WTC11 (cell line): ENCODE measurements around the gene ARHGEF10L. TPM values are rescaled to one million over a fixed set of nuclear protein-coding genes. Genes with fewer than 3 reads are reported as not detected.
A peak's percentile ranks its signal among the peaks of the same experiment; 100 is the strongest.

Experiments
- ATAC-seq: fragments of 200-7000 bp; cut with Tn5 transposase; 2 replicates; pipeline ENCODE4 v1.10.0; 2021; ENCODE audit warnings: mild to moderate bottlenecking, moderate library complexity
- CTCF ChIA-PET: fragments of 300-600 bp; sonication (Branson Sonifier 250); formaldehyde crosslinking; loops from one replicate; lab custom pipeline; 2021; ENCODE audit warnings: antibody characterized with exemption; lab: Charles Lee
- POLR2A ChIA-PET: fragments of 350-600 bp; sonication (Branson Sonifier 250); formaldehyde crosslinking; loops from one replicate; lab custom pipeline; 2021; ENCODE audit warnings: antibody characterized with exemption; lab: Charles Lee
- DNase-seq: peaks from one replicate; pipeline ENCODE4 v3.0.0; 2021; ENCODE audit warnings: low spot score
- H3K27ac Mint-ChIP-seq: 2 replicates; pipeline ENCODE4 v1.8.0; 2021; ENCODE audit warnings: mixed read lengths
- H3K27me3 Mint-ChIP-seq: 2 replicates; pipeline ENCODE4 v1.8.0; 2021; ENCODE audit warnings: low read depth, mild to moderate bottlenecking, moderate library complexity, mixed read lengths
- H3K36me3 Mint-ChIP-seq: 2 replicates; pipeline ENCODE4 v1.8.0; 2021; ENCODE audit warnings: mixed read lengths
- H3K4me1 Mint-ChIP-seq: 2 replicates; pipeline ENCODE4 v1.8.0; 2022; ENCODE audit warnings: mixed read lengths
- H3K4me3 Mint-ChIP-seq: 2 replicates; pipeline ENCODE4 v1.8.0; 2021; ENCODE audit warnings: mild to moderate bottlenecking, moderate library complexity, mixed read lengths
- H3K9me3 Mint-ChIP-seq: 2 replicates; pipeline ENCODE4 v1.8.0; 2021; ENCODE audit warnings: mixed read lengths
- CREM ChIP-seq: sonication (generic); formaldehyde crosslinking; IDR thresholded peaks from 2 replicates; pipeline ENCODE4 v1.8.1; 2022; ENCODE audit warnings: mild to moderate bottlenecking, missing genetic modification reagents, moderate library complexity
- ETV6 ChIP-seq: sonication (generic); formaldehyde crosslinking; IDR thresholded peaks from 2 replicates; pipeline ENCODE4 v1.8.1; 2022; ENCODE audit warnings: mild to moderate bottlenecking, missing genetic modification reagents
- JUN ChIP-seq: sonication (generic); formaldehyde crosslinking; IDR thresholded peaks from 2 replicates; pipeline ENCODE4 v1.8.0; 2023; ENCODE audit warnings: mild to moderate bottlenecking, missing genetic modification reagents
- NFATC4 ChIP-seq: fragments of 250-450 bp; sonication (Bioruptor Pico); IDR thresholded peaks from 2 replicates; pipeline ENCODE4 v1.9.0; 2021; ENCODE audit warnings: mild to moderate bottlenecking
- NR3C1 ChIP-seq: sonication (generic); formaldehyde crosslinking; conservative IDR thresholded peaks from 2 replicates; pipeline ENCODE4 v1.8.1; 2023; ENCODE audit warnings: low read depth, mild to moderate bottlenecking, missing genetic modification reagents
- PRRX2 ChIP-seq: fragments of 250-450 bp; sonication (Bioruptor Pico); IDR thresholded peaks from 2 replicates; pipeline ENCODE4 v1.8.0; 2021; ENCODE audit warnings: mild to moderate bottlenecking
- RELA ChIP-seq: sonication (generic); formaldehyde crosslinking; IDR thresholded peaks from 2 replicates; pipeline ENCODE4 v1.8.1; 2022; ENCODE audit warnings: missing genetic modification reagents, mild to moderate bottlenecking, borderline replicate concordance
- TEAD4 ChIP-seq: sonication (generic); formaldehyde crosslinking; IDR thresholded peaks from 2 replicates; pipeline ENCODE4 v1.8.0; 2022; ENCODE audit warnings: mild to moderate bottlenecking, missing genetic modification reagents
- total RNA-seq: library from RNA; stranded (reverse); gene quantifications from 3 replicates; pipeline ENCODE4 v1.2.3, GENCODE V29; 2021
- TF ChIP-seq, protein P1 (sequence below): fragments of 200-600 bp; IDR thresholded peaks from 2 replicates; pipeline ENCODE4 v1.8.0; 2022; ENCODE audit warnings: antibody characterized with exemption
- TF ChIP-seq, protein P2 (sequence below): sonication (generic); formaldehyde crosslinking; IDR thresholded peaks from 2 replicates; pipeline ENCODE4 v1.8.1; 2022; ENCODE audit warnings: mild to moderate bottlenecking, moderate library complexity, missing genetic modification reagents
- TF ChIP-seq, protein P3 (sequence below): sonication (generic); formaldehyde crosslinking; IDR thresholded peaks from 2 replicates; pipeline ENCODE4 v1.8.0; 2022; ENCODE audit warnings: mild to moderate bottlenecking, missing genetic modification reagents
- TF ChIP-seq, protein P4 (sequence below): sonication (generic); formaldehyde crosslinking; IDR thresholded peaks from 2 replicates; pipeline ENCODE4 v1.8.1; 2023; ENCODE audit warnings: mild to moderate bottlenecking, moderate library complexity, missing genetic modification reagents
- TF ChIP-seq, protein P5 (sequence below): sonication (generic); formaldehyde crosslinking; IDR thresholded peaks from 2 replicates; pipeline ENCODE4 v1.8.1; 2023; ENCODE audit warnings: mild to moderate bottlenecking, missing genetic modification reagents, moderate library complexity
- TF ChIP-seq, protein P6 (sequence below): sonication (generic); formaldehyde crosslinking; conservative IDR thresholded peaks from 2 replicates; pipeline ENCODE4 v1.8.1; 2023; ENCODE audit warnings: mild to moderate bottlenecking, low read depth, missing genetic modification reagents, moderate library complexity
- TF ChIP-seq, protein P7 (sequence below): sonication (generic); formaldehyde crosslinking; IDR thresholded peaks from 2 replicates; pipeline ENCODE4 v1.8.0; 2022; ENCODE audit warnings: missing genetic modification reagents
- TF ChIP-seq, protein P8 (sequence below): fragments of 250-450 bp; sonication (Bioruptor Pico); IDR thresholded peaks from 2 replicates; pipeline ENCODE4 v1.9.0; 2021; ENCODE audit warnings: moderate library complexity, mild to moderate bottlenecking, inconsistent platforms, borderline replicate concordance
- TF ChIP-seq, protein P9 (sequence below): fragments of 250-450 bp; sonication (Bioruptor Pico); IDR thresholded peaks from 2 replicates; pipeline ENCODE4 v1.8.0; 2021; ENCODE audit warnings: mild to moderate bottlenecking

ARHGEF10L gene
- total RNA-seq, 1 experiment from 2014 or later, result 34.4 TPM

DNA sequence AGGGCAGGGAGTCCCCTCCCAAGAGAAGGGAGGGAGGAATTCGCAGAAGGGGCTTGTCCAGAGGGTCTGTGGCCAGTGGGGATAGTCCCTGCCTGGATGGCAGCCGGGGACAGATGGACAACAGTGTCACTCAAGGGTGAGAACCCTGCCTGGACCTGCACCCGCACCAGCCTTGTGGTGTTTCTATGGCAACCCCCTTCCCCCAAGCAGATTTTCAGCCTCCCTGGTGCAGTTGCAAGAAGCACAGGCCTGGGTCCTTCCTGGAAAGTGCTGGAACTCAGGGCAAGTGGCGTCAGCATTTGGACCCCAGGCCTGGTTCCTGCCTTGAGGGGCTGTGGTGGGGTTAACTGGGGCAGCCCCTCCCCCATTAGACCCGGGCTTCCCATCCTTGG, 131.8 kb downstream of the ARHGEF10L start (continued):
- TF ChIP-seq, protein P1, sequence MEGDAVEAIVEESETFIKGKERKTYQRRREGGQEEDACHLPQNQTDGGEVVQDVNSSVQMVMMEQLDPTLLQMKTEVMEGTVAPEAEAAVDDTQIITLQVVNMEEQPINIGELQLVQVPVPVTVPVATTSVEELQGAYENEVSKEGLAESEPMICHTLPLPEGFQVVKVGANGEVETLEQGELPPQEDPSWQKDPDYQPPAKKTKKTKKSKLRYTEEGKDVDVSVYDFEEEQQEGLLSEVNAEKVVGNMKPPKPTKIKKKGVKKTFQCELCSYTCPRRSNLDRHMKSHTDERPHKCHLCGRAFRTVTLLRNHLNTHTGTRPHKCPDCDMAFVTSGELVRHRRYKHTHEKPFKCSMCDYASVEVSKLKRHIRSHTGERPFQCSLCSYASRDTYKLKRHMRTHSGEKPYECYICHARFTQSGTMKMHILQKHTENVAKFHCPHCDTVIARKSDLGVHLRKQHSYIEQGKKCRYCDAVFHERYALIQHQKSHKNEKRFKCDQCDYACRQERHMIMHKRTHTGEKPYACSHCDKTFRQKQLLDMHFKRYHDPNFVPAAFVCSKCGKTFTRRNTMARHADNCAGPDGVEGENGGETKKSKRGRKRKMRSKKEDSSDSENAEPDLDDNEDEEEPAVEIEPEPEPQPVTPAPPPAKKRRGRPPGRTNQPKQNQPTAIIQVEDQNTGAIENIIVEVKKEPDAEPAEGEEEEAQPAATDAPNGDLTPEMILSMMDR, result no peak
- TF ChIP-seq, protein P2, sequence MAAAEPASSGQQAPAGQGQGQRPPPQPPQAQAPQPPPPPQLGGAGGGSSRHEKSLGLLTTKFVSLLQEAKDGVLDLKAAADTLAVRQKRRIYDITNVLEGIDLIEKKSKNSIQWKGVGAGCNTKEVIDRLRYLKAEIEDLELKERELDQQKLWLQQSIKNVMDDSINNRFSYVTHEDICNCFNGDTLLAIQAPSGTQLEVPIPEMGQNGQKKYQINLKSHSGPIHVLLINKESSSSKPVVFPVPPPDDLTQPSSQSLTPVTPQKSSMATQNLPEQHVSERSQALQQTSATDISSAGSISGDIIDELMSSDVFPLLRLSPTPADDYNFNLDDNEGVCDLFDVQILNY (CRISPR knock-in tag), result no peak

DNA sequence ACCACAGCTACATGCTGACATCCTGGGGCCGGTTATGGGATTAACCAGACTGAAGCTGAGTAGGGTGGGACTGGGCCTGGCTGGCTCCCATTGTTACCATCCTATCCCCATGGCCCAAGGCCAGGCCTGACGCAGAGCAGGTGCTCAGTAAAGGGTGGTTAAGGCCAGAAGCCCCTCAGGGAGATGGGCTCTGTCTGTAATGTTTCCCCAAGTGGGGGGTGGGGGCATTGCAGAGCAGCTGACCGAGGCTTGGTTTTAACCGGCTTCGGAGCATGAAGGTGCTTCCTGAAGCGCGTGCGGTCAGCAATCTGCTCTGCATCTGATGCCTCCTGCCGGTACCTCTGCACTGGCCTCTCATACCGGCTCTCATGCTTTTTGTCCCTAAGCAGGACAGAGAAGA, 132.2 kb downstream of the ARHGEF10L start:
- DNase-seq (peak; percentile 48), ATAC-seq (peak; percentile 54)
- no peak overlapping the region for H3K4me3 Mint-ChIP-seq
- H3K27me3 Mint-ChIP-seq, result no peaks in the 10 kb centered on the region
- ChIA-PET POLR2A (no interaction called here), CTCF (interaction anchor here (0.7 to 6.1 kb wide), 6 partner anchors 11 to 170 kb away, joined by 3 to 57 read pairs (median 3); no protein-coding TSS in a partner anchor)
- TF ChIP-seq, protein P3, sequence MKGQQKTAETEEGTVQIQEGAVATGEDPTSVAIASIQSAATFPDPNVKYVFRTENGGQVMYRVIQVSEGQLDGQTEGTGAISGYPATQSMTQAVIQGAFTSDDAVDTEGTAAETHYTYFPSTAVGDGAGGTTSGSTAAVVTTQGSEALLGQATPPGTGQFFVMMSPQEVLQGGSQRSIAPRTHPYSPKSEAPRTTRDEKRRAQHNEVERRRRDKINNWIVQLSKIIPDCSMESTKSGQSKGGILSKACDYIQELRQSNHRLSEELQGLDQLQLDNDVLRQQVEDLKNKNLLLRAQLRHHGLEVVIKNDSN, result no peak
- TF ChIP-seq, protein P4, sequence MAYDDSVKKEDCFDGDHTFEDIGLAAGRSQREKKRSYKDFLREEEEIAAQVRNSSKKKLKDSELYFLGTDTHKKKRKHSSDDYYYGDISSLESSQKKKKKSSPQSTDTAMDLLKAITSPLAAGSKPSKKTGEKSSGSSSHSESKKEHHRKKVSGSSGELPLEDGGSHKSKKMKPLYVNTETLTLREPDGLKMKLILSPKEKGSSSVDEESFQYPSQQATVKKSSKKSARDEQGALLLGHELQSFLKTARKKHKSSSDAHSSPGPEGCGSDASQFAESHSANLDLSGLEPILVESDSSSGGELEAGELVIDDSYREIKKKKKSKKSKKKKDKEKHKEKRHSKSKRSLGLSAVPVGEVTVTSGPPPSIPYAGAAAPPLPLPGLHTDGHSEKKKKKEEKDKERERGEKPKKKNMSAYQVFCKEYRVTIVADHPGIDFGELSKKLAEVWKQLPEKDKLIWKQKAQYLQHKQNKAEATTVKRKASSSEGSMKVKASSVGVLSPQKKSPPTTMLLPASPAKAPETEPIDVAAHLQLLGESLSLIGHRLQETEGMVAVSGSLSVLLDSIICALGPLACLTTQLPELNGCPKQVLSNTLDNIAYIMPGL (CRISPR knock-in tag), result no peak
- TF ChIP-seq PRRX2, result no peak
- no peak for TF ChIP-seq TEAD4 (CRISPR knock-in tag)
- no peak overlapping the region for H3K27ac Mint-ChIP-seq
- no peaks in the 10 kb centered on the region for H3K36me3 Mint-ChIP-seq
- H3K4me1 Mint-ChIP-seq, result peaks cover 22% of the 10 kb centered on the region
- no peaks in the 10 kb centered on the region for H3K9me3 Mint-ChIP-seq

DNA sequence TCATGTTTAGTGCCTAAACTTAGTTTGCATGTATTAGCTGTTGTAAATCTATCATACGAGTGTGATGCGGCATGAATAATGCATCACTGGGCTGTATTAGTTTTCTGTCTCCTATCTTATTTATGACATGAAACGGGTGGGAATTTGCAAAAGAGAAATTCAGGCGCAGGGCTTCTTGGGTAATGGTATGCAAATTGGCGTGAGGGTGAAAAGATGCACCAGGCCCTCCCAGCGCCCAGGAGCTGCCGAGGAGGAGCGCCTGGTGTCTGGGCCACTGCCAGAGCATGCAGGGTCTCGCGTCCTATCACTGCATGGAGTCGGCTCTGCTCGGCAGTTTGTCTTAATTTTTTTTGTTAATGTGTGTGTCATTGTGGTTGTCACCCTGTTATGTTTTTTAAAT, 132.7 kb downstream of the ARHGEF10L start:
- Mint-ChIP-seq H3K4me1 (peaks cover 22% of the 10 kb centered on the region), H3K4me3 (no peak overlapping the region), H3K27ac (peak overlapping the region; percentile 77), H3K9me3 (no peaks in the 10 kb centered on the region), H3K27me3 (no peaks in the 10 kb centered on the region), H3K36me3 (no peaks in the 10 kb centered on the region)
- ChIA-PET CTCF (interaction anchor here (0.7 to 6.1 kb wide), 5 partner anchors 11 to 170 kb away, joined by 3 to 57 read pairs (median 3); no protein-coding TSS in a partner anchor), POLR2A (no interaction called here)
- DNase-seq, result no peak
- ATAC-seq, result peak; percentile 17; the same call in 1 of the 2 replicates
- TF ChIP-seq, protein P5, sequence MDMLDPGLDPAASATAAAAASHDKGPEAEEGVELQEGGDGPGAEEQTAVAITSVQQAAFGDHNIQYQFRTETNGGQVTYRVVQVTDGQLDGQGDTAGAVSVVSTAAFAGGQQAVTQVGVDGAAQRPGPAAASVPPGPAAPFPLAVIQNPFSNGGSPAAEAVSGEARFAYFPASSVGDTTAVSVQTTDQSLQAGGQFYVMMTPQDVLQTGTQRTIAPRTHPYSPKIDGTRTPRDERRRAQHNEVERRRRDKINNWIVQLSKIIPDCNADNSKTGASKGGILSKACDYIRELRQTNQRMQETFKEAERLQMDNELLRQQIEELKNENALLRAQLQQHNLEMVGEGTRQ (CRISPR knock-in tag), result no peak
- no peak for TF ChIP-seq TEAD4 (CRISPR knock-in tag)
- no peak for TF ChIP-seq JUN (CRISPR knock-in tag)
- TF ChIP-seq, protein P6, sequence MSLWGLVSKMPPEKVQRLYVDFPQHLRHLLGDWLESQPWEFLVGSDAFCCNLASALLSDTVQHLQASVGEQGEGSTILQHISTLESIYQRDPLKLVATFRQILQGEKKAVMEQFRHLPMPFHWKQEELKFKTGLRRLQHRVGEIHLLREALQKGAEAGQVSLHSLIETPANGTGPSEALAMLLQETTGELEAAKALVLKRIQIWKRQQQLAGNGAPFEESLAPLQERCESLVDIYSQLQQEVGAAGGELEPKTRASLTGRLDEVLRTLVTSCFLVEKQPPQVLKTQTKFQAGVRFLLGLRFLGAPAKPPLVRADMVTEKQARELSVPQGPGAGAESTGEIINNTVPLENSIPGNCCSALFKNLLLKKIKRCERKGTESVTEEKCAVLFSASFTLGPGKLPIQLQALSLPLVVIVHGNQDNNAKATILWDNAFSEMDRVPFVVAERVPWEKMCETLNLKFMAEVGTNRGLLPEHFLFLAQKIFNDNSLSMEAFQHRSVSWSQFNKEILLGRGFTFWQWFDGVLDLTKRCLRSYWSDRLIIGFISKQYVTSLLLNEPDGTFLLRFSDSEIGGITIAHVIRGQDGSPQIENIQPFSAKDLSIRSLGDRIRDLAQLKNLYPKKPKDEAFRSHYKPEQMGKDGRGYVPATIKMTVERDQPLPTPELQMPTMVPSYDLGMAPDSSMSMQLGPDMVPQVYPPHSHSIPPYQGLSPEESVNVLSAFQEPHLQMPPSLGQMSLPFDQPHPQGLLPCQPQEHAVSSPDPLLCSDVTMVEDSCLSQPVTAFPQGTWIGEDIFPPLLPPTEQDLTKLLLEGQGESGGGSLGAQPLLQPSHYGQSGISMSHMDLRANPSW, result no peak
- TF ChIP-seq, protein P7, sequence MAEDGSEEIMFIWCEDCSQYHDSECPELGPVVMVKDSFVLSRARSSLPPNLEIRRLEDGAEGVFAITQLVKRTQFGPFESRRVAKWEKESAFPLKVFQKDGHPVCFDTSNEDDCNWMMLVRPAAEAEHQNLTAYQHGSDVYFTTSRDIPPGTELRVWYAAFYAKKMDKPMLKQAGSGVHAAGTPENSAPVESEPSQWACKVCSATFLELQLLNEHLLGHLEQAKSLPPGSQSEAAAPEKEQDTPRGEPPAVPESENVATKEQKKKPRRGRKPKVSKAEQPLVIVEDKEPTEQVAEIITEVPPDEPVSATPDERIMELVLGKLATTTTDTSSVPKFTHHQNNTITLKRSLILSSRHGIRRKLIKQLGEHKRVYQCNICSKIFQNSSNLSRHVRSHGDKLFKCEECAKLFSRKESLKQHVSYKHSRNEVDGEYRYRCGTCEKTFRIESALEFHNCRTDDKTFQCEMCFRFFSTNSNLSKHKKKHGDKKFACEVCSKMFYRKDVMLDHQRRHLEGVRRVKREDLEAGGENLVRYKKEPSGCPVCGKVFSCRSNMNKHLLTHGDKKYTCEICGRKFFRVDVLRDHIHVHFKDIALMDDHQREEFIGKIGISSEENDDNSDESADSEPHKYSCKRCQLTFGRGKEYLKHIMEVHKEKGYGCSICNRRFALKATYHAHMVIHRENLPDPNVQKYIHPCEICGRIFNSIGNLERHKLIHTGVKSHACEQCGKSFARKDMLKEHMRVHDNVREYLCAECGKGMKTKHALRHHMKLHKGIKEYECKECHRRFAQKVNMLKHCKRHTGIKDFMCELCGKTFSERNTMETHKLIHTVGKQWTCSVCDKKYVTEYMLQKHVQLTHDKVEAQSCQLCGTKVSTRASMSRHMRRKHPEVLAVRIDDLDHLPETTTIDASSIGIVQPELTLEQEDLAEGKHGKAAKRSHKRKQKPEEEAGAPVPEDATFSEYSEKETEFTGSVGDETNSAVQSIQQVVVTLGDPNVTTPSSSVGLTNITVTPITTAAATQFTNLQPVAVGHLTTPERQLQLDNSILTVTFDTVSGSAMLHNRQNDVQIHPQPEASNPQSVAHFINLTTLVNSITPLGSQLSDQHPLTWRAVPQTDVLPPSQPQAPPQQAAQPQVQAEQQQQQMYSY (CRISPR knock-in tag), result no peak
- TF ChIP-seq, protein P8, sequence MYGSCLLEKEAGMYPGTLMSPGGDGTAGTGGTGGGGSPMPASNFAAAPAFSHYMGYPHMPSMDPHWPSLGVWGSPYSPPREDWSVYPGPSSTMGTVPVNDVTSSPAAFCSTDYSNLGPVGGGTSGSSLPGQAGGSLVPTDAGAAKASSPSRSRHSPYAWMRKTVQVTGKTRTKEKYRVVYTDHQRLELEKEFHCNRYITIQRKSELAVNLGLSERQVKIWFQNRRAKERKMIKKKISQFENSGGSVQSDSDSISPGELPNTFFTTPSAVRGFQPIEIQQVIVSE (CRISPR knock-in tag), result no peak
- no peak for TF ChIP-seq RELA (CRISPR knock-in tag)
- no peak for TF ChIP-seq NR3C1 (CRISPR knock-in tag)
- TF ChIP-seq ETV6 (CRISPR knock-in tag), result no peak
- TF ChIP-seq NFATC4 (CRISPR knock-in tag), result no peak
- TF ChIP-seq, protein P9, sequence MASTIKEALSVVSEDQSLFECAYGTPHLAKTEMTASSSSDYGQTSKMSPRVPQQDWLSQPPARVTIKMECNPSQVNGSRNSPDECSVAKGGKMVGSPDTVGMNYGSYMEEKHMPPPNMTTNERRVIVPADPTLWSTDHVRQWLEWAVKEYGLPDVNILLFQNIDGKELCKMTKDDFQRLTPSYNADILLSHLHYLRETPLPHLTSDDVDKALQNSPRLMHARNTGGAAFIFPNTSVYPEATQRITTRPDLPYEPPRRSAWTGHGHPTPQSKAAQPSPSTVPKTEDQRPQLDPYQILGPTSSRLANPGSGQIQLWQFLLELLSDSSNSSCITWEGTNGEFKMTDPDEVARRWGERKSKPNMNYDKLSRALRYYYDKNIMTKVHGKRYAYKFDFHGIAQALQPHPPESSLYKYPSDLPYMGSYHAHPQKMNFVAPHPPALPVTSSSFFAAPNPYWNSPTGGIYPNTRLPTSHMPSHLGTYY (CRISPR knock-in tag), result no peak
- TF ChIP-seq CREM, result no peak
- TF ChIP-seq, protein P3, result no peak
